Dermis microvascular lymphatic vessel endothelial cell (primary cell): ENCODE measurements around the gene GABBR2. TPM values are rescaled to one million over a fixed set of nuclear protein-coding genes. Genes with fewer than 3 reads are reported as not detected.

Source experiments
- DNase-seq, 2 donors: peaks; one replicate each; pipeline versions ENCODE4 v3.0.0 to v3.0.0-alpha.2; 2010; ENCODE audit warnings: low read depth in 2 of 2
- total RNA-seq: library from RNA; depleted of rRNA; stranded (reverse); fragments of >200 nt; gene quantifications from 2 replicates; pipeline ENCODE4 v1.2.1, GENCODE V29; 2014

The GABBR2 gene
- total RNA-seq, 1 donor from 2014 or later, result 1.8 TPM

DNA sequence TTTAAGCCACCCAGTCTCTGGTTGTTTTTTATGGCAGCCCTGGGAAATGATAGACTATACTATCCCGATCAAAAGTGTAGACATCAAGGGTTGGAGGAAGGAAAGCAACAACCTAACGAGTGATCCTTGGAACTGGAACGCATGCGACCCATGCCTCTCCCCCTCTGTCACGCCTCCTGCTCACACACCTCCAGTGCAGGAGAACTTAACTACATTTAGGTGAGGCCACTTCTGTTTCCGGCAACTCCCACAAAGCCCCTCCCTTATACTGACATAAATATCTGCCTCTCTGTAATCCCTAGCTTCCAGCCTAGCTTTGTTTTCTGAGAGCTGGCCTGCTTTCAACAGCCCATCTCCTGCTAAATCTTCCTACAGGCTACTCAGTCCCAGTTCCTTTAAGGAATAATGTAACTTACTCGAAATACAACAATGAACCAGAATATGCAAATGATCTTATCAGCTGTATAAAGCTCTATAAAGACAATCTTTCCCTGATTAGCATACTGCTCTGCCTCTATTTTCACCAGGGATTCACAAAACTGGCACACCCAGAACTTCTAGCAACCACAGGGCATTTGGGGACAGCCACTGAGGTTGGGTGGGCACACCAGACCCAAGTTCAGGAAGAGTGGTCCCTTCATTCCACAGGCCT lies 73.9 kb downstream of the GABBR2 start:
- DNase-seq, result no peak

- no peak for DNase-seq
Observed at GRCh38 chr9:98632839-98633238, 75.9 kb downstream of the GABBR2 start.

DNA sequence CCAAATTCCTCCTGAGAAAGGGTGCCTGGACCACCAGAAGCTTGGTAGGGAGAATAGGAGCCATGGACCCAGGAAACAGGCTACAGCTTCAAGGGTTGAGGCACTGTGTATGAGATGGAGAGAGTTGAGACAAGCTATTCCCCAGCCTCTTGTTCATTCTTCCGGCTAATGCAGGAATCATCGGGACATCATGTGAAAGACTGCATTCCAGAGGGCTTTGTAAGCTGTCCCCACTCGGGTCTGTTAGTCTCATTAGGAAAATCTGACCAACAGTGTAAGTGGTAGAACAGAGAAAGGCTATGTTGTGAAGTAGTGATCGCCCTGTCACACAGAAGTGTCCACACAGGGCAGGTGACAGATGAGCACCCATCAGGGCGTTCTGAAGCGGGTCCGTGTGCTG lies 81.4 kb downstream of the GABBR2 start:
- no peak for DNase-seq

DNA sequence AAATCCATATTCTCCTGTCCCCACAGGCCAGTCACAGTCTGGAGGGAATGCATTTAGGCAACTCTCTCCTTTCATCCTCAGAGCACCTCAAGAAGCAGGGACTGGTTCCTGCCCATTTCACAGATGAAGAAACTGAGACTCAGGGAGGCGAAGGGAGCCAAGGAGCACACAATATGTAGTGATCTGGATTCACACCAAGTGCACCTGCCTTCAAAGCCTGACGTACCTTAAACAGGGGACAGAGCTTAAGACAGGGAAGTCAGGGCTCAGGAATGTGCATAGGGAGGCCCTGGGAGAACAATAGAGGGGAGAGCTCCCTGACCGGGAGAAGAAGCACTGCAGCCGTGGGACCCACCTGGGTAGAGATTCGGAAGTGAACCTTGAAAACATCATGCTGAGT lies 83.0 kb downstream of the GABBR2 start:
- no peak for DNase-seq

DNA sequence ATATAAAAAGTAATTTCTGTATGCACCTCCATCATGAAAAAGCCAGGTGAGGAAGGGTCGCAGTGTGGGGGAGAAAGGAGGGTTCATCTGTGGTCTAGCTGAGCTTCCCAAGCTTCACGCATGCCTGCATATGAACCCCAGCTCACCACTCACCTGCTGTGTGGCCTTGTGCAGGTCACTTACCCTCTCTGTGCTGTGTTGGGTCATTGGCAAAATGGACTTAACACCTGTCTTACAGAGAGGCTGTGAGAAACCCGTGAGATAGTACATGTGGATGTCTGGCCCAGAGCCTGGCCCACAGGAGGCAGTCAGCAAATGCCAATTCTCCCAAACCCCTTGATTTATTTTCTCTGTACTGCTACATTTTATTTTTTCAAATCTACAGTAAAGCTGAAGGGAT lies 88.9 kb downstream of the GABBR2 start:
- no peak for DNase-seq

GRCh38 chr9:98615633-98616032 lies 93.1 kb downstream of the GABBR2 start:
- DNase-seq, result no peak

DNA sequence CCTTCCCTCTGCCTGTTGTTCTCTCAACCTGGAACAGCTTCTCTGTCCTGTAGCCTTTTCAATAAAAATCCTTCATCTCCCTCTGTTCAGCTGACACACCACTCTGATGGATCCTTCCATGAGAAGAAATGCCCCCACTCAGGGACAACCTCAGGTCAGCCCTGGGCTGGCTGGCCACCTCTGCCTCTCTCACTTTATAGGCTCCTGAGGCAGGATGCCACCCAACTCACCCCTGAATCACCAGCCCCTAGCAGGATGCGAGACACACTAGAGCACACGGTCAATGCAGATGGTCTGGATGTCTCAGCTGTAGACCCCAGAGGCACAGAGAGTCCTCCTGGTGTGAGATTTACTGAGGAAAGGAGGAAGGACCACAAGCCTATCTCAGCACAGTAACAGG lies 93.8 kb downstream of the GABBR2 start:
- DNase-seq, result no peak

GRCh38 chr9:98612061-98612752 lies 96.5 kb downstream of the GABBR2 start:
- no peak for DNase-seq

DNA sequence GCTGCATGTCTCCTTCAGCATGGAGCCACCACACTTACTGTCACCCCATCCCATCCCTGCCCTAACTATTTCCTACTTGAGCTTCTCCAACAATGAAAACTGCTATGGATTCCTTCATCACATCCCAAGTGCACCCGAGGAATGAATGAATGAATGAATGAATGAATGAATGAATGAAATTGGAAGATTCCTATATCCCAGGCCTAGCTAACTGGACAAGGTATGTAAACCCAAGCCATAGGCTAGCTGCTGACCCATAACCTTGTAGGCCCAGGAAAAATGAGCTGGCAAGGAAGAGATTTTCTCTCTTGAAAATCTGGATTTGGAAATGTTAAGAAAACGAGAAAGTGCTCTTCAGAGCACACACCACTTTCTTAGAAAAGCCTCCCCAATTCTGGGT lies 97.4 kb downstream of the GABBR2 start:
- no peak for DNase-seq

- peak in 1 of 2 donors; percentile 45 for DNase-seq
Observed at GRCh38 chr9:98610711-98611110, 98.0 kb downstream of the GABBR2 start.

- DNase-seq, result peak in 1 of 2 donors; percentile 37
Observed at GRCh38 chr9:98610211-98610610, 98.5 kb downstream of the GABBR2 start.

DNA sequence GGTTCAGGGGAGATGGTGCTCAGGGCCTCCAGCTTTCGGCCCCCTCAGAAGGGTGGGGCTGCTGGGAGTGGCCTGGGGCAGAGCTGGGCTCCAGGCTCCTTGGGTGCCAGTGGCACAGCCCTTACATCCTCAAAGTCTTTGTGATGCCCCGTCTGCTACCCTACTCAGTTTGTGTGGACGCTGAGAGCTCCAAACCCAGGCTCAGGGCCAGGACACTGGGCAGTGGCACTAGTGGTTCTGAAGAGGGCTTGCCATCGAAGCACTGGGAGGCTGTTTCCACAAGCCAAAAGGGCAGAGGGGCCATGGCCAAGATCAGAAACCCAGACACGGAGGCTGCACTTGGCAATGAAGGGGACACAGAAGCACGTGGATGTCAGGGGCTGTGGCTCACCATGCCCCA lies 99.1 kb downstream of the GABBR2 start:
- no peak for DNase-seq

DNA sequence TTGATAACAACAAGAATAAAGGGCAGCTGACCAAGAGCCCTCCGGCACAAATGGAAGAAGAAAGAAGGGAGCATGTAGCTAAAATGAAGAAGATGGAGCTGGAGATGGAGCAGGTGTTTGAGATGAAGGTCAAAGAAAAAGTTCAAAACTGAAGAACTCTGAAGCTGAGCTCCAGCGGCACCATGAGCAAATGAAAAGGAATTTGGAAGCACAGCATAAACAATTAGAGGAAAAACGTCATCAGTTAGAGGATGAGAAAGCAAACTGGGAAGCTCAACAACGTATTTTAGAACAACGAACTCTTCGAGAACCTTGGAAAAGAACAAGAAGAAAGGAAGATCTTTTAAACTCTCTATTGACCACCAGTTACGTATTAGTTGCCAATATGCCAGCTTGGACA lies 100.9 kb downstream of the GABBR2 start:
- DNase-seq, result peak; percentile 65 to 85

DNA sequence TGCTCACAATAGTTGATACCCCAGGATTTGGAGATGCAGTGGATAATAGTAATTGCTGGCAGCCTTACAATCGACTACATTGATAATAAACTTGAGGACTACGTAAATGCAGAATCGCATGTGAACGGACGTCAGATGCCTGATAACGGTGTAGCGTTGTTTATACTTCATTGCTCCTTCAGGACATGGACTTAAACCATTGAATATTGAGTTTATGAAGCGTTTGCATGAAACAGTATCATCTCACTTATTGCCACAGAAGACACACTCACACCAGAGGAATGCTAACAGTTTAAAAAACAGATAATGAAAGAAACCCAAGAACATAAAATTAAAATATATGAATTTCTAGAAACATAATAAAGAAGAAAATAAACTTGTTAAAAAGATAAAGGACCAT lies 101.6 kb downstream of the GABBR2 start:
- DNase-seq, result no peak

DNA sequence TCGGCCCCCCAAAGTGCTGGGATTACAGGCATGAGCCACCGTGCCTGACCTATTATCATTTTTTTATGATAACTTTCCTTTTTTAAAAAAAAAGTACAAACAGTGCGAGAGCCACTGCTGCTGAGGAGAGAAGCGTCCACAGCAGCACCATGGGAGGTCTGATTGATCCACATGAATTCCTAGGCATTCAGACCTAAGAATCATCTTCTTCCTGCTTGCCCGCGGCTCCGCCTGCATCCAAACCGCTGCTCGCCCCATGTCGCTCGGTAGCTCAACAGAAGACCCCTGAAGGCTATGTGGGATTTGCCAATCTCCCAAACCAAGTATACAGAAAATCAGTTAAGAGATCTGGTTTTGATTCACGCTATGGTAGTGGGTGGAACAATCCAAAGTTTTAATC lies 102.0 kb downstream of the GABBR2 start:
- no peak for DNase-seq

- DNase-seq, result no peak
Observed at GRCh38 chr9:98605116-98605515, 103.6 kb downstream of the GABBR2 start.

DNA sequence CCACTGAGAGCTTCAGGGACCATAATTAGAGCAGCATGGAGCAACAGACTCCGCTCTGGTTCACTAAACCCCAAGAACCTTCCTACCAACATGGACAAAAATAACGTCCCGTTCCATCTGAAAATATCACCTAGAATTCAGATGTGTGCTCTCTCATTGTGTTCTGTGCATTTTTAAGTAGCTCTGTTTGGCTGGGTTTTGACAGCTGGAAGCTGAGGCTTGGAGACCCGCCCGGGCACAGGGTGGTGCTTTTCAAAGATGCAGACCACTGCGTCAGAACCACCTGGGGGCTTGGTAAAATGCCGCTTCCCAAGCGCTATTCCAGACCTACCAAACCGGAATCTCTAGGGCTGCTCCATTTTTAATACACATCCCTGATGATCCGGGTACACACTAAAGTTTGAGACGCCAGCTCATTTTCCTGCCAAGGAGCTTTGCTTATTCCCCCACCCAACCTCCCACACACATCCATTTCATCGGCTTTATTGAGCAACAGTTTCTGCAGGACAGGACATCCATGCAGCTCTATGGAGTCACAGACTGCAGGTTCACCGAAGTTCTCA lies 104.8 kb downstream of the GABBR2 start:
- DNase-seq, result no peak

DNA sequence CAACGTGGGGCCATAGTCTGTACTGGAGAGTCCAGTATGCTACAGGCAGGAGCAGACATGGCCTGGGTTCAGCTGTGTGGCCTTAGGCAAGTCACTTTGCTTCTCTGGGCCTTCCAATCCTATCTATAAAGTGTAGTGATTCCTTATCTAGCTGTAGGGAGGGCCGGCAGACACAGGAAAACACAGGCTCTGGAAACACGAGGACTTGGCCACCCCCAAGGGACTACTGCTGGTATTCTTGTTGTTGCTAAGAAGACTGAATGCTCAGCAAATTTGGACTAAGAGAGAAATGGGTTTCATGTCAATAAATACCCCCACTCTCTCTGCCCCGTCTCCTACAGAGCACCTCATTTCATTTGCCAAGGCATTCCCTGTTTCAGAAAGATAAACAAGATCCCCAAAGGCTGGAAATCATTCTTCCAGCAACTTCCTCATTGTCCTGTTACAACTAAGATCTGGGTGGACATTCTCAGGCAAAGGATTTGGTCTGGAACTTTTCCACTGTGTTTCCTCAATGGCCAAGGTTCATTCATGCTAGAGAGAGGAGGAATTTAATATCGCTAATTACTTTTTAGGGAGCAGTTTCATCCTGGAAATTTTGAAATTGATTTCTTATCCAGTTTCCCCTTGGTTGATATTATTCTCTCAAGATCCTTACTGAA lies 105.8 kb downstream of the GABBR2 start:
- peak in 1 of 2 donors; percentile 17 for DNase-seq

DNA sequence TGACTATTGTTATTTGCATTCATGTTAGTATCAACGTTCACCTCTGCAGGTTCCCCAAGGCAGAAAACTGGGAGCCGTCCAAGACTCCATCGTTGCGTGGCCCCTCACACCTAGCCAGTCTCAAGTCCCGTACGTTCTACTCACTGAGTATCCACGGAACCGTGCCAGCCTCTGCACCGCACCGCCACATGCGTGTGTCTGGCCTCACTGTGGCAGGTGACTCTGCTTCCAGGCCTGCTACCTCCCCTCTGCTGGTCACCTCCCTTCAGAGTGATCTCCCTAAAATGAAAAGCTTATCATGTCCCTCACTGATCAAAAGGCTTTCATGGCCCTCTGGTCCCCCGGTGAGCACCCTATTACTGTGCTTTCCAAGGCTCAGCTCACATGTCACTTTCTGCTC lies 108.1 kb downstream of the GABBR2 start:
- no peak for DNase-seq

DNA sequence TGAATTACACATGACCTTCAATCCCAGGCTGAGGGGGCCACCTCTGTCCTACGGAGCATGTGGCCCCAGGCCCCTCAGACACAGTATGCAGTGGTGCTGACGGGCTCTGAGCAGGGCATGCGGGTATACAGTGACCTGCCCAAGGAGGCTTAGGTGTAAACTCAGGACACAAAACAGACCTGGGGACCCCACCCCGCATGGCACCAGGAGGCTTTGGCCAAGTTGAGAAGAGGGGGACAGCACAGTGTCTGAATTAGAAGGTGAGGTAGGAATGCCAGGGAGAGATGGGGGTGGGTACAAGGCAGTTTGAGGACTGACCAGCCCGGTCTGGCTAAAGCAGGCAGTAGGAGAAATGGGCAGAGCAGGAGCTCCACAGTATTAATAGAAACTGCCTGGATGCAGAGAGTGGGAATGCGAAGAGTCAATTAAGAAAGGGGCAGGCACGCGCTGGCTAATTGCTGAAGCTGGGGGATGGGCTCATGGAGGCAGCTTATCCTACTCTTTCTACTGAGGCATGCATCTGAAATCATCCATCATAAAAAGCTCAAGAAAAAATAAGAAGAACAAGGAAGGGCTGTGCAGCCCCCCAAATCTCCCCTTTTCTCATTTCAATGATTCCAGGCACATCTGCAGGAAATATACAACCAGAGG lies 109.0 kb downstream of the GABBR2 start:
- DNase-seq, result no peak

GRCh38 chr9:98598861-98599260 lies 109.9 kb downstream of the GABBR2 start:
- DNase-seq, result no peak

- no peak for DNase-seq
Observed at GRCh38 chr9:98597236-98597771, 111.4 kb downstream of the GABBR2 start.
